Right lung (tissue), 5 donors: ENCODE measurements around the gene ERMARD. TPM values are rescaled to one million over a fixed set of nuclear protein-coding genes. Genes with fewer than 3 reads are reported as not detected.
A peak's percentile ranks its signal among the peaks of the same experiment; 100 is the strongest.

Source experiments
- DNase-seq, 2 donors: peaks; one replicate each; pipeline ENCODE4 v3.0.0-alpha.2; 2013
- polyA plus RNA-seq, 5 donors: library from polyadenylated mRNA; unstranded; fragments of 120-200 nt; gene quantifications; one replicate each; pipeline versions ENCODE4 v1.2.1 to v1.2.3, GENCODE V29; 2013; ENCODE audit warnings: inconsistent platforms in 1 of 5, low replicate concordance in 1 of 5; ENCODE audit not compliant: insufficient read length in 5 of 5, insufficient read depth in 1 of 5

Gene ERMARD
- polyA plus RNA-seq, 5 donors = 35.2 to 53.0 (median 48.2) TPM

- no peak for DNase-seq
These were observed 31.5 kb downstream of the ERMARD start for GRCh38 chr6:169782966-169783365.

GRCh38 chr6:169783401-169783800 lies 32.0 kb downstream of the ERMARD start:
- no peak for DNase-seq

- no peak for DNase-seq
These were observed 32.8 kb downstream of the ERMARD start for GRCh38 chr6:169783971-169784820.

GRCh38 chr6:169784821-169785340 lies 33.5 kb downstream of the ERMARD start:
- no peak for DNase-seq

- no peak for DNase-seq
These were observed 34.1 kb downstream of the ERMARD start for GRCh38 chr6:169785566-169785965.

GRCh38 chr6:169786349-169786748 lies 34.9 kb downstream of the ERMARD start:
- no peak for DNase-seq

GRCh38 chr6:169787797-169788196 lies 36.4 kb downstream of the ERMARD start:
- DNase-seq = no peak

- DNase-seq = no peak
These were observed 37.4 kb downstream of the ERMARD start for GRCh38 chr6:169788809-169789145.

GRCh38 chr6:169789146-169789943 lies 37.9 kb downstream of the ERMARD start:
- DNase-seq = no peak

GRCh38 chr6:169789944-169790927 lies 38.8 kb downstream of the ERMARD start:
- peak; percentile 60 to 61 for DNase-seq

- no peak for DNase-seq
These were observed 40.3 kb downstream of the ERMARD start for GRCh38 chr6:169791721-169792131.

GRCh38 chr6:169792306-169793015 lies 41.0 kb downstream of the ERMARD start:
- DNase-seq = no peak

- DNase-seq = no peak
These were observed 42.0 kb downstream of the ERMARD start for GRCh38 chr6:169793408-169793807.

- DNase-seq = no peak
These were observed 43.1 kb downstream of the ERMARD start for GRCh38 chr6:169794317-169795055.

- DNase-seq = no peak
These were observed 43.8 kb downstream of the ERMARD start for GRCh38 chr6:169795196-169795595.

- DNase-seq = no peak
These were observed 47.5 kb downstream of the ERMARD start for GRCh38 chr6:169798764-169799473.

- DNase-seq = no peak
These were observed 48.1 kb downstream of the ERMARD start for GRCh38 chr6:169799474-169799926.

GRCh38 chr6:169800116-169800667 lies 48.8 kb downstream of the ERMARD start:
- DNase-seq = no peak
